Natural killer cell treated with Interleukin-12 subunit alpha and Interleukin-12 subunit beta and Interleukin-15 and Interleukin-18, amount 100 ng/mL, for 72 hours (primary cell): Measurements from ENCODE around the gene HOXB2. TPM values are rescaled to one million over a fixed set of nuclear protein-coding genes. Genes with fewer than 3 reads are reported as not detected.

Experiments
- ATAC-seq, 2 donors: fragments of 150-1000 bp; cut with Tn5 transposase in 1 of 2; sonication (Bioruptor Pico), chemical (Tn5 transposase) in 1 of 2; 2 replicates each; pipeline ENCODE4 v1.10.0; 2021
- DNase-seq: peaks from one replicate; pipeline ENCODE4 v3.0.0; 2022; ENCODE audit warnings: low spot score
- H3K27ac Mint-ChIP-seq, 2 donors: 1 replicate in 1 of 2; 2 replicates in 1 of 2; pipeline ENCODE4 v1.8.0; 2022; ENCODE audit warnings: mixed read lengths in 2 of 2, mild to moderate bottlenecking in 1 of 2, moderate library complexity in 1 of 2
- H3K27me3 Mint-ChIP-seq, 2 donors: 1 replicate in 1 of 2; 2 replicates in 1 of 2; pipeline ENCODE4 v1.8.0; 2022; ENCODE audit warnings: mixed read lengths in 2 of 2
- H3K36me3 Mint-ChIP-seq: one replicate; pipeline ENCODE4 v1.8.0; 2022; ENCODE audit warnings: mixed read lengths
- H3K4me1 Mint-ChIP-seq, 2 donors: 1 replicate in 1 of 2; 2 replicates in 1 of 2; pipeline ENCODE4 v1.8.0; 2022; ENCODE audit warnings: low read depth in 2 of 2, mixed read lengths in 2 of 2, mild to moderate bottlenecking in 1 of 2
- H3K4me3 Mint-ChIP-seq: one replicate; pipeline ENCODE4 v1.8.0; 2022; ENCODE audit warnings: mixed read lengths
- H3K9me3 Mint-ChIP-seq: 2 replicates; pipeline ENCODE4 v1.8.0; 2022; ENCODE audit warnings: mixed read lengths
- total RNA-seq, 2 donors: library from RNA; stranded (reverse); gene quantifications; one replicate each; pipeline ENCODE4 v1.2.3, GENCODE V29; 2022

Gene HOXB2
- total RNA-seq, 2 donors from 2014 or later: 20.8 to 30.0 TPM

- H3K27ac Mint-ChIP-seq: no peak overlapping the region
Measured at GRCh38 chr17:48526608-48527546, 18.0 kb downstream of the HOXB2 start.

GRCh38 chr17:48523010-48523409, 21.9 kb downstream of the HOXB2 start:
- H3K27me3 Mint-ChIP-seq: peaks cover 23 to 24% of the 10 kb centered on the region in 2 donors
- no peak overlapping the region for H3K27ac Mint-ChIP-seq
- no peak for DNase-seq

More at GRCh38 chr17:48526608-48527546, 18.0 kb downstream of the HOXB2 start:
- Mint-ChIP-seq H3K4me1 (peaks cover 5 to 11% of the 10 kb centered on the region in 2 donors), H3K36me3 (peaks cover 5% of the 10 kb centered on the region), H3K27me3 (peaks cover 22 to 23% of the 10 kb centered on the region in 2 donors), H3K4me3 (peak overlapping the region; percentile 53), H3K9me3 (no peaks in the 10 kb centered on the region)
- DNase-seq (no peak), ATAC-seq (peak in 1 of 2 donors; percentile 24)

GRCh38 chr17:48522031-48522653, 22.8 kb downstream of the HOXB2 start:
- H3K9me3 Mint-ChIP-seq: no peaks in the 10 kb centered on the region
- H3K4me3 Mint-ChIP-seq: no peak overlapping the region
- H3K27me3 Mint-ChIP-seq: peaks cover 23 to 29% of the 10 kb centered on the region in 2 donors
- ATAC-seq: no peak
- H3K4me1 Mint-ChIP-seq: peaks cover 5 to 11% of the 10 kb centered on the region in 2 donors
- no peak for DNase-seq
- H3K36me3 Mint-ChIP-seq: peaks cover 5% of the 10 kb centered on the region
- H3K27ac Mint-ChIP-seq: no peak overlapping the region

More at GRCh38 chr17:48523010-48523409, 21.9 kb downstream of the HOXB2 start:
- peaks cover 5% of the 10 kb centered on the region for H3K36me3 Mint-ChIP-seq
- no peak for ATAC-seq
- H3K4me1 Mint-ChIP-seq: peaks cover 5 to 11% of the 10 kb centered on the region in 2 donors
- no peak overlapping the region for H3K4me3 Mint-ChIP-seq
- no peaks in the 10 kb centered on the region for H3K9me3 Mint-ChIP-seq

GRCh38 chr17:48520631-48521079, 24.3 kb downstream of the HOXB2 start:
- ATAC-seq: no peak
- no peaks in the 10 kb centered on the region for H3K36me3 Mint-ChIP-seq
- no peaks in the 10 kb centered on the region for H3K4me1 Mint-ChIP-seq
- no peak overlapping the region for H3K4me3 Mint-ChIP-seq
- peaks cover 14 to 21% of the 10 kb centered on the region in 2 donors for H3K27me3 Mint-ChIP-seq
- peak overlapping the region in 1 of 2 donors; percentile 47 for H3K27ac Mint-ChIP-seq
- H3K9me3 Mint-ChIP-seq: no peaks in the 10 kb centered on the region
- DNase-seq: no peak

- no peak overlapping the region for H3K27ac Mint-ChIP-seq
- peaks cover 5 to 8% of the 10 kb centered on the region in 2 donors for H3K4me1 Mint-ChIP-seq
- H3K4me3 Mint-ChIP-seq: no peak overlapping the region
- no peaks in the 10 kb centered on the region for H3K36me3 Mint-ChIP-seq
- no peaks in the 10 kb centered on the region for H3K9me3 Mint-ChIP-seq
- DNase-seq (no peak), ATAC-seq (no peak)
- peaks cover 14 to 21% of the 10 kb centered on the region in 2 donors for H3K27me3 Mint-ChIP-seq
Measured at GRCh38 chr17:48519427-48519826, 25.5 kb downstream of the HOXB2 start.

GRCh38 chr17:48517478-48517877, 27.4 kb downstream of the HOXB2 start:
- H3K27ac Mint-ChIP-seq: no peak overlapping the region
- DNase-seq (no peak), ATAC-seq (no peak)
- peaks cover 19 to 25% of the 10 kb centered on the region in 2 donors for H3K4me1 Mint-ChIP-seq
- H3K27me3 Mint-ChIP-seq: peaks cover 14 to 27% of the 10 kb centered on the region in 2 donors
- H3K36me3 Mint-ChIP-seq: no peaks in the 10 kb centered on the region
- H3K4me3 Mint-ChIP-seq: no peak overlapping the region
- H3K9me3 Mint-ChIP-seq: no peaks in the 10 kb centered on the region

GRCh38 chr17:48515925-48516900, 28.7 kb downstream of the HOXB2 start:
- Mint-ChIP-seq H3K9me3 (no peaks in the 10 kb centered on the region), H3K27me3 (peaks cover 14 to 23% of the 10 kb centered on the region in 2 donors), H3K4me1 (peaks cover 19 to 34% of the 10 kb centered on the region in 2 donors), H3K4me3 (no peak overlapping the region), H3K27ac (peak overlapping the region; percentile 5 to 69), H3K36me3 (no peaks in the 10 kb centered on the region)
- ATAC-seq (no peak), DNase-seq (no peak)

GRCh38 chr17:48514477-48514876, 30.4 kb downstream of the HOXB2 start:
- no peaks in the 10 kb centered on the region for H3K36me3 Mint-ChIP-seq
- peaks cover 28 to 44% of the 10 kb centered on the region in 2 donors for H3K4me1 Mint-ChIP-seq
- no peaks in the 10 kb centered on the region for H3K9me3 Mint-ChIP-seq
- H3K27me3 Mint-ChIP-seq: peaks cover 14 to 23% of the 10 kb centered on the region in 2 donors
- ATAC-seq (peak in 1 of 2 donors; percentile 58), DNase-seq (no peak)
- peak overlapping the region; percentile 16 to 49 for H3K27ac Mint-ChIP-seq
- H3K4me3 Mint-ChIP-seq: peak overlapping the region; percentile 65

- DNase-seq: no peak
Measured at GRCh38 chr17:48513666-48514455, 31.0 kb downstream of the HOXB2 start.

GRCh38 chr17:48513097-48513496, 31.8 kb downstream of the HOXB2 start:
- no peak for DNase-seq
- H3K36me3 Mint-ChIP-seq: no peaks in the 10 kb centered on the region
- H3K27ac Mint-ChIP-seq: peak overlapping the region in 1 of 2 donors; percentile 81
- H3K4me3 Mint-ChIP-seq: peak overlapping the region; percentile 57
- no peak for ATAC-seq
- H3K9me3 Mint-ChIP-seq: no peaks in the 10 kb centered on the region
- H3K4me1 Mint-ChIP-seq: peaks cover 32 to 44% of the 10 kb centered on the region in 2 donors
- peaks cover 14 to 26% of the 10 kb centered on the region in 2 donors for H3K27me3 Mint-ChIP-seq

More at GRCh38 chr17:48513666-48514455, 31.0 kb downstream of the HOXB2 start:
- H3K4me3 Mint-ChIP-seq: peak overlapping the region; percentile 65
- H3K27me3 Mint-ChIP-seq: peaks cover 14 to 23% of the 10 kb centered on the region in 2 donors
- H3K27ac Mint-ChIP-seq: peak overlapping the region in 1 of 2 donors; percentile 49
- H3K36me3 Mint-ChIP-seq: no peaks in the 10 kb centered on the region
- ATAC-seq: no peak
- no peaks in the 10 kb centered on the region for H3K9me3 Mint-ChIP-seq
- H3K4me1 Mint-ChIP-seq: peaks cover 28 to 44% of the 10 kb centered on the region in 2 donors

GRCh38 chr17:48510761-48511604, 33.9 kb downstream of the HOXB2 start:
- Mint-ChIP-seq H3K4me1 (peaks cover 33 to 51% of the 10 kb centered on the region in 2 donors), H3K27ac (peak overlapping the region; percentile 51 to 62), H3K4me3 (peak overlapping the region; percentile 73), H3K36me3 (no peaks in the 10 kb centered on the region), H3K27me3 (peaks cover 14 to 21% of the 10 kb centered on the region in 2 donors), H3K9me3 (no peaks in the 10 kb centered on the region)
- ATAC-seq (peak; percentile 73 to 85), DNase-seq (no peak)
